GM21515 (cell line): ENCODE measurements around the gene PCAT7.
"Not testable (repeated sequence)": the region's sequence is repeated elsewhere in the genome, so short reads cannot be mapped to it uniquely, and the experiment has no call there.

Experiments
- ATAC-seq: cut with Tn5 transposase; IDR thresholded peaks from one replicate; pipeline ENCODE4 v1.9.1; 2021; ENCODE audit not compliant: unreplicated experiment

PCAT7 gene

GRCh38 chr9:94554439-94555331, at the start of gene PCAT7:
TSS of gene PCAT7 (plus strand) at chr9:94555083.
- no peak for ATAC-seq

- ATAC-seq: not testable (repeated sequence)
Measured at GRCh38 chr9:94506370-94506769, 48.5 kb upstream of the PCAT7 start.

GRCh38 chr9:94507531-94508258, 47.2 kb upstream of the PCAT7 start:
- no peak for ATAC-seq

- no peak for ATAC-seq
Measured at GRCh38 chr9:94511134-94511954, 43.5 kb upstream of the PCAT7 start.

- no peak for ATAC-seq
Measured at GRCh38 chr9:94511955-94512265, 43.0 kb upstream of the PCAT7 start.

GRCh38 chr9:94514722-94515121, 40.2 kb upstream of the PCAT7 start:
- no peak for ATAC-seq

GRCh38 chr9:94517254-94517653, 37.6 kb upstream of the PCAT7 start:
- ATAC-seq: no peak

GRCh38 chr9:94525396-94526035, 29.4 kb upstream of the PCAT7 start:
- no peak for ATAC-seq

- no peak for ATAC-seq
Measured at GRCh38 chr9:94526271-94526670, 28.6 kb upstream of the PCAT7 start.

GRCh38 chr9:94526951-94527350, 27.9 kb upstream of the PCAT7 start:
- ATAC-seq: no peak

- ATAC-seq: no peak
Measured at GRCh38 chr9:94528886-94529285, 26.0 kb upstream of the PCAT7 start.

- no peak for ATAC-seq
Measured at GRCh38 chr9:94533155-94533554, 21.7 kb upstream of the PCAT7 start.

- no peak for ATAC-seq
Measured at GRCh38 chr9:94533601-94534000, 21.3 kb upstream of the PCAT7 start.

GRCh38 chr9:94534901-94535300, 20.0 kb upstream of the PCAT7 start:
- ATAC-seq: no peak

GRCh38 chr9:94538908-94539307, 16.0 kb upstream of the PCAT7 start:
- ATAC-seq: no peak

- ATAC-seq: not testable (repeated sequence)
Measured at GRCh38 chr9:94544335-94544734, 10.5 kb upstream of the PCAT7 start.

- ATAC-seq: no peak
Measured at GRCh38 chr9:94545940-94546339, 8.9 kb upstream of the PCAT7 start.

GRCh38 chr9:94553029-94553938, 1.6 kb upstream of the PCAT7 start:
- no peak for ATAC-seq

- ATAC-seq: no peak
Measured at GRCh38 chr9:94554078-94554438, 825 bp upstream of the PCAT7 start.

- no peak for ATAC-seq
Measured at GRCh38 chr9:94557376-94557775, 2.5 kb downstream of the PCAT7 start.
